Esophagus squamous epithelium (tissue), 5 donors: ENCODE results near the gene POTEJ. TPM values are rescaled to one million over a fixed set of nuclear protein-coding genes. Genes with fewer than 3 reads are reported as not detected.
"Not testable (repeated sequence)": the region's sequence is repeated elsewhere in the genome, so short reads cannot be mapped to it uniquely, and the experiment has no call there.

ENCODE experiments used
- DNase-seq: peaks from one replicate; lab custom pipeline; 2025; lab: John Stamatoyannopoulos, UW
- H3K27ac ChIP-seq, 4 donors: fragments of 200-600 bp; sonication (generic); one replicate each; pipeline ENCODE4 v1.5.1; 2016 to 2019; ENCODE audit warnings: mild to moderate bottlenecking in 1 of 4
- H3K27me3 ChIP-seq, 4 donors: fragments of 200-600 bp; sonication (generic); 1 replicate in 3 of 4; 2 replicates in 1 of 4; pipeline versions ENCODE4 v1.5.1 to v1.6.0; 2017 to 2021; ENCODE audit warnings: antibody characterized with exemption in 1 of 4
- H3K36me3 ChIP-seq, 3 donors: fragments of 200-600 bp; sonication (generic); one replicate each; pipeline ENCODE4 v1.5.1; 2016 to 2019
- H3K4me1 ChIP-seq, 3 donors: fragments of 200-600 bp; sonication (generic); one replicate each; pipeline ENCODE4 v1.5.1; 2017 to 2019
- H3K4me3 ChIP-seq, 4 donors: fragments of 200-600 bp; sonication (generic); 1 replicate in 3 of 4; 2 replicates in 1 of 4; pipeline ENCODE4 v1.5.1; 2016 to 2019; ENCODE audit warnings: mild to moderate bottlenecking in 2 of 4, moderate library complexity in 1 of 4
- H3K9me3 ChIP-seq, 3 donors: fragments of 200-600 bp; sonication (generic); one replicate each; pipeline ENCODE4 v1.5.1; 2016 to 2019
- WGBS, 2 donors: methylation state at CpG; one replicate each; pipeline ENCODE4 v1.1.5; 2018; 5-methylcytosine and 5-hydroxymethylcytosine counted together
- intact Hi-C: fragments of 100-400 bp; cut with DNase I; formaldehyde crosslinking; loops from one replicate; pipeline ENCODE4 v1.15.0; 2022
- total RNA-seq, 4 donors: library from RNA; depleted of rRNA; stranded (reverse); fragments of >200 nt; gene quantifications; one replicate each; pipeline ENCODE4 v1.1.0, GENCODE V29; 2016
- donor health status: DM: yes; HTN: yes; CAD: no.

POTEJ gene
- total RNA-seq, 4 donors from 2014 or later = not detected

DNA sequence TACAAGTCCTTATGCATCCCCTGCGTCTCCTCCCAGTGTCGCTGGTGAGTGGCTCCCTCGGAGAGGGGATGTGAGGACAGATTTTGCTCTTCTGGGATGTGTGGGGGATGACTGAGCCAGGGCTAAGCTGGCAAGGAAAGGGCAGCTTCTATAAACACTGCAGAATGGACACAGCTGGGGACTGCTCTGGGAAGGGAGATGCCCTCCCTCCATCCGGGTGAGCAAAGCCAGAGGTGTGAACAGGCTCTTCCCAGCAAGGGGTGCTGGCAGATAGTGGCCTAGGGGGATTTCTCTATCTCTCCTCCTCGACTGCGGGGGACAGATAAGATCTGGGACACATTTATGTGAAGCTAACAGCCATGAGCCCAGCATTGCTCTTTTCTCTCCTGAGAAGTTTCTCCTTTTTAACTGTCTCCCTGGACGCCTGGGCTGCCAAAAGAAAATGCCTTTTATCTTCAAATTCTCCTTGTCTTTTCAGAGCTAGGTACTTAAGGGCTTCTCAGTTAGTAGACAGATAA is 20.3 kb upstream of the POTEJ start:
- H3K9me3 ChIP-seq, H3K36me3 ChIP-seq, H3K27me3 ChIP-seq, H3K27ac ChIP-seq, intact Hi-C loops, H3K4me3 ChIP-seq, DNase-seq, H3K4me1 ChIP-seq: not testable (repeated sequence)
- WGBS, 2 donors = 7 to 23% methylated on average over 2 to 6 of the region's 7 CpGs

GRCh38 chr2:130592791-130593414 is 18.3 kb upstream of the POTEJ start:
- H3K27ac ChIP-seq, H3K4me3 ChIP-seq, H3K36me3 ChIP-seq, H3K9me3 ChIP-seq, H3K27me3 ChIP-seq, intact Hi-C loops, DNase-seq, H3K4me1 ChIP-seq: not testable (repeated sequence)
- WGBS, 2 donors = 26 to 68% methylated on average over 5 to 9 of the region's 40 CpGs

DNA sequence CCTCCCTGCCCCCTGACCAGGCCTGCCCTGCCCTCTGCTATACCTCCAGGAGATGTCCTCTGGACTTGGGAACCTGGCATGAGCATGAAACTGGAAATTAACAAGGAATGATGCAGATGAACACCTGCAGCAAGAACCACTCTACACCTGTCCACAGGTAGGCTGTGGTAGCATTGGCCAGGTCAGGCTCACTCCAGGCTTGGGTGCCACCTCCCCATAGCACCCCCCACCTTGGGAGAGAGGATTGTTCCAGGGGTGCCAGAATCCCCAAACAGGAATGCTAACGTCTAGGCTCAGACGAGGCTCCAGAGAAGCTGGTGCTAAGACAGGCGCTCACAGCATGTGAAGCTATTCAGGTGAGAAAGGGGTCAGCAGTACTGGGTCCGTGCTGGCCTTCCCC is 17.2 kb upstream of the POTEJ start:
- H3K4me3 ChIP-seq, H3K27ac ChIP-seq, H3K36me3 ChIP-seq, H3K9me3 ChIP-seq, H3K27me3 ChIP-seq, intact Hi-C loops, DNase-seq, H3K4me1 ChIP-seq: not testable (repeated sequence)
- WGBS, 2 donors = 60% methylated on average over 1 of the region's 4 CpGs; no CpG with 5 or more reads in 1 of the 2 donors

DNA sequence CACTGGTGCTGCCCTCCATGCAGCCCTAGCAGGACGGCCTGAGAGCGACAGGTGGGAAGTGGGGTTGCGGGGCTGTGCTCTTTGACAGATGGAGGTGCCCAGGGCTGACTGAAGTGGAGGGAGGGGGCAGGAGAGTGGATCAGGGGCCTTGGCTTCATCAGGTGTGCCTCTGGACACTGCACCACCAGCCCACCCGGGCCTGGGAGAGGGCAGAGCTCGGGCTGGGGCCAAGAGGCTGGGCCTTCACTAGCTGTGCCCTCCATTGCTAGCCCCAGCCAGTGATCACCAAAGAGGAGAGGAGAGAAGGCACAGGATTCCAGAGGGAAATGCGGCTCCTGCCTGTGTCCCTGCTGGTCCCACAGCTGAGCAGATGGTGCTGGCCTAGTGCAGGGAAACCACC is 14.5 kb upstream of the POTEJ start:
- H3K4me1 ChIP-seq, H3K9me3 ChIP-seq, intact Hi-C loops, H3K4me3 ChIP-seq, H3K27ac ChIP-seq, DNase-seq, H3K27me3 ChIP-seq, H3K36me3 ChIP-seq: not testable (repeated sequence)
- 60 to 76% methylated on average over 1 to 2 of the region's 6 CpGs for WGBS, 2 donors

DNA sequence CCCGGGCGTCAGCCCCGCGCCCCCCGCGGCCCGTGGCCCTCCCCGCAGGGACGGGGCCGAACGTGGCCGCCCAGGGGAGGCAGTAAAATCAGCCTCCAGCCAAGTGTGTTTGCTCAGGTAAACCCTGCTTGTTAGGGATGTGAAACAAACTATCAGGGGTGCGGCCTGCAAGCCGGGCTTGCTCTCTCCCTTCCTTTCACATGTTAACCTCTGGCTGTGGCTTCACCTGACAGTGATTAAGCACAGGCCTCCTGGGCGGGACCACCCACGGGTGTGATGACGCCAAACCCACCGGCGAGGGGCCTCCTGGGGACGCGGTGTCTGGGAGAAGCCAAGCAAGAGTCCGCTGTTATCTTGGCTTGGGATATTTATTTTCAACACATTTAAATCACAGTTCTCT is 13.2 kb upstream of the POTEJ start:
- H3K36me3 ChIP-seq, DNase-seq, H3K27me3 ChIP-seq, H3K9me3 ChIP-seq, intact Hi-C loops, H3K4me1 ChIP-seq, H3K4me3 ChIP-seq, H3K27ac ChIP-seq: not testable (repeated sequence)
- no CpG with 5 or more reads among the region's 22 CpGs for WGBS, 2 donors

DNA sequence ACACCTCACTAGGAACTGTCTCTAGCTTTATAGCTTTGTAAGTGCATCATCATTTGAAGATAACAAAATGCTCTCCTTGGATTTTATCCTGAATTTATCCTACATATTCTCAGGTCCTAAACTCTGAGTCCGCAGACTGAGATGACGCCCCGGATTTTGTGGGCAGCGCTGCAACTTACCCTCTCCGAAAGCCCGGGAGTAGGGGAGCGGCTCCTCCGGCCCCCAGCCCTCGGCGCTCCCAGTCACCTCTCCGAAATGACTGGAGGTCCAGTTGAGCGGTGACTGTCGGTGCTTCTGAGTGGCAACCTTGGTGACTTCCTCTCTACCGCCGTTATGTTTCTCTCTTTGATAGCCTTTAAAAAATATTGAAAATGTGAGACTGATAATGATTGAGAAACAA is 12.8 kb upstream of the POTEJ start:
- intact Hi-C loops, H3K9me3 ChIP-seq, H3K36me3 ChIP-seq, H3K4me1 ChIP-seq, H3K4me3 ChIP-seq, DNase-seq, H3K27me3 ChIP-seq, H3K27ac ChIP-seq: not testable (repeated sequence)
- WGBS, 2 donors = 49 to 52% methylated on average over 11 to 15 of the region's 15 CpGs

DNA sequence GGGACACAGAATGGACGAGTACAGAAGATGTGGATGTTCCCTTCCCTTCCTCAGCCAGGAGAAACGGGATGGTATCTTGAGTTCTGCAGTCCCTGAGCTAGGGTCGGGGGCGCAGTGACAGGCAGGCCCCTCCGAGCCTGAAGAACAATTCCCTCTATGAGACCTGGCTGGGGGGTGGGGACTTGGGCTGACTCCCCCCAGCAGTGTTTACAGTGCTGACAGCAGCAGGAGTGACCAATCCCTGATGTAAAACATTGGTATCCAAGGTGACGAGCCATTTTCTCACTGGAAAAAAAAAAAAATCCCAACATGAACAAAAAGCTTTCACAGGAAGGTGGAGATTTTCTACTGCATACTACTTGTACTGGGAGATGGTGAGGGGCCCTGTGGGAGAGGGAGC is 11.8 kb upstream of the POTEJ start, which contains the start of gene CFC1:
CFC1 (minus strand) TSS at position 183 of the 400 bp plus-strand sequence. CDS start 288 bp downstream, outside the sequence.
- H3K4me3 ChIP-seq, H3K36me3 ChIP-seq, H3K27ac ChIP-seq, H3K4me1 ChIP-seq, DNase-seq, intact Hi-C loops, H3K9me3 ChIP-seq, H3K27me3 ChIP-seq: not testable (repeated sequence)
- WGBS, 2 donors = no CpG with 5 or more reads among the region's 6 CpGs

DNA sequence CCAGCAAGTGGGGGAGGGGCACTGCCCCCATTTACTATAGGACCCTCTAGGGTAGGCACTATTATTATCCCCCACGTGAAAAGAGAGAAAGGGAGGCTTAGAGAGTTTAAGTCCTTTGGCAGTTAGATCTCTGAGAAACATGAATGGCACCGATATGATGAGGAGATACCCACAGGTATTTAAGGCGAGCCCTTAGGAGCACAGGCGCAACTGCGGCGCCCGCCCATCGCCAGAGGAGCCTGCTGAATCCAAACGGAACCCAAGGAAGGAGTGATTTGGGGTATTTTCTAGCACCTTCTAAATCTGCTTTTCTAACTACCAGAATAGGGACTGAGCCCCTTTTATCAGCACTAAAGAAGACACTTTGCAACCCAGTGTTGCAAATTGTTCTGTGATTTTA is 11.3 kb upstream of the POTEJ start:
- intact Hi-C loops, H3K4me3 ChIP-seq, H3K4me1 ChIP-seq, H3K27ac ChIP-seq, H3K27me3 ChIP-seq, DNase-seq, H3K9me3 ChIP-seq, H3K36me3 ChIP-seq: not testable (repeated sequence)
- 84 to 91% methylated on average over 7 to 8 of the region's 9 CpGs for WGBS, 2 donors

GRCh38 chr2:130601648-130602302 is 9.5 kb upstream of the POTEJ start:
- intact Hi-C loops, H3K27me3 ChIP-seq, H3K9me3 ChIP-seq, H3K4me1 ChIP-seq, DNase-seq, H3K27ac ChIP-seq, H3K4me3 ChIP-seq, H3K36me3 ChIP-seq: not testable (repeated sequence)
- 45 to 56% methylated on average over 2 of the region's 15 CpGs for WGBS, 2 donors

DNA sequence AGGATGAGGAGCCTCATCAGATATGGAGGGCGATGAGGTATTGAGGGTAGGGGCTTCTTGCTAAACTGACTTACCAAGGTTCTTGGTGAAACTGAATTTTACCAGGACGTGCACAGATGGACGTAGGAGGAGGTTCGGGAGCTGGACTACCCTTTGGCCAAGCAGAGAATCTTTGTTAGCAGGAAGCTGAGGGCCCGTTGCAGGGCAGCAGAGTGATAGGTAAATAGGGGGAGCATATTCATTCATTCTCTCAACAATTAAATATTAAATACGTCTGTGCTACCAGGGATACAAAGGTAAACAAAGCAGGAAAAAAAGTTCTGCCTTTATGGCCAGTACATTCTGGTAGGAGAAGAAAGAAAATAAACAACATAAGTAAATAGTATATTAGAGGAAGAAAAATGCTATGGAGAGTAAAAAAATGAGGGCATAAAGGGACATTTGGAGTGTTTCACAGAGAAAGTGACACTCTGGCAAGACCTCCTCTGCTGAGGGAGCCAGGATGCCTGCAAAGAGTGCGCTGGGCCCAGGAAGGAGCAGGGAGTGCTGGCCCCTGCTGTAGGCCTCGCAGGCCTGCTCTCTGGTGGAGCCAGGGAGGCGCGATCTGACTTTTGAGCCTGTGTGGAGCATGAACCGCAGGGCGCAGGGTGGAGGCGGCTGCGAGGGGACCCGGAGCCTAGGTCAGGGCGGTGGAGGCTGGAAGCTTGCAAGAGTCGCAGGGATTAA is 2.8 kb upstream of the POTEJ start:
- H3K36me3 ChIP-seq, H3K27me3 ChIP-seq, H3K27ac ChIP-seq, intact Hi-C loops, H3K4me1 ChIP-seq, H3K4me3 ChIP-seq, DNase-seq, H3K9me3 ChIP-seq: not testable (repeated sequence)
- WGBS, 2 donors = no CpG with 5 or more reads among the region's 17 CpGs

- intact Hi-C loops, H3K4me3 ChIP-seq, H3K27ac ChIP-seq, H3K27me3 ChIP-seq, DNase-seq, H3K36me3 ChIP-seq, H3K9me3 ChIP-seq, H3K4me1 ChIP-seq: not testable (repeated sequence)
- WGBS, 2 donors = 49 to 57% methylated on average over 5 to 6 of the region's 28 CpGs
These were observed 2.0 kb upstream of the POTEJ start for GRCh38 chr2:130609002-130609920.

GRCh38 chr2:130610486-130610885 is 754 bp upstream of the POTEJ start:
- DNase-seq, H3K27me3 ChIP-seq: not testable (repeated sequence)
- 93% methylated on average over 8 to 10 of the region's 15 CpGs for WGBS, 2 donors

More at GRCh38 chr2:130610486-130610885, 754 bp upstream of the POTEJ start:
- H3K27ac ChIP-seq, H3K36me3 ChIP-seq, H3K4me3 ChIP-seq, H3K9me3 ChIP-seq, intact Hi-C loops, H3K4me1 ChIP-seq: not testable (repeated sequence)
